A549 treated with Mapracorat at 1 μM for 4 hours (cell line): ENCODE measurements around the gene OTOF. TPM values are rescaled to one million over a fixed set of nuclear protein-coding genes. Genes with fewer than 3 reads are reported as not detected.

Experiments used
- total RNA-seq: library from RNA; stranded (reverse); fragments of 200-300 nt; extraction: Qiagen RNA extraction; gene quantifications from 5 replicates; pipeline ENCODE4 v1.2.3, GENCODE V29; 2022

Gene OTOF
- 0.03 to 0.21 TPM (median 0.15 TPM) in 5 replicates for total RNA-seq

GRCh38 chr2:26477911-26478253 lies at the start of gene OTOF:
Gene OTOF (minus strand): TSS chr2:26478124.

Other genes with a start within 250 kb of the OTOF start
- gene HADHA, start 233.5 kb downstream of the OTOF start, total RNA-seq: 117 to 140 TPM (median 122 TPM) in 5 replicates
- 89.3 to 106 TPM (median 99.7 TPM) in 5 replicates for gene HADHB, start 233.2 kb downstream of the OTOF start, total RNA-seq
- 14.3 to 22.3 TPM (median 17.8 TPM) in 5 replicates for gene SELENOI, start 132.0 kb downstream of the OTOF start, total RNA-seq
- gene ADGRF3, start 131.3 kb downstream of the OTOF start, total RNA-seq: 0.04 to 0.28 TPM (median 0.13 TPM) in 4 of 5 replicates, not detected in the other
- gene DRC1, start 76.2 kb downstream of the OTOF start, total RNA-seq: 0.16 to 0.46 TPM (median 0.38 TPM) in 5 replicates
- gene CIB4, start 163.2 kb upstream of the OTOF start, total RNA-seq: 0.31 to 0.38 TPM (median 0.35 TPM) in 3 of 5 replicates, not detected in the others
- 0.43 to 0.94 TPM (median 0.79 TPM) in 5 replicates for gene KCNK3, start 214.6 kb upstream of the OTOF start, total RNA-seq